OCI-LY3 (cell line): ENCODE measurements around the gene PLCB1.
A peak's percentile ranks its signal among the peaks of the same experiment; 100 is the strongest.
"Not testable (repeated sequence)": the region's sequence is repeated elsewhere in the genome, so short reads cannot be mapped to it uniquely, and the experiment has no call there.

Experiments used
- H2AFZ ChIP-seq: fragments of 200-600, 300-600 bp; shearing (Covaris generic); 2 replicates; pipeline ENCODE4 v1.6.0; 2014; ENCODE audit warnings: antibody characterized with exemption, low read depth, low read length
- H3K27ac ChIP-seq: fragments of 200-600, 300-600 bp; sonication (generic); 2 replicates; pipeline ENCODE4 v1.5.1; 2014; ENCODE audit warnings: mild to moderate bottlenecking, low read length, moderate library complexity, mixed read lengths
- H3K27me3 ChIP-seq: fragments of 200-600, 300-600 bp; sonication (generic); 2 replicates; pipeline ENCODE4 v1.6.1; 2014; ENCODE audit warnings: low read depth, low read length, mixed read lengths
- H3K36me3 ChIP-seq: fragments of 200-600, 300-600 bp; sonication (generic); replicated peaks from 2 replicates; pipeline ENCODE3; 2014; ENCODE audit warnings: low read depth, low read length, mixed read lengths
- H3K4me1 ChIP-seq: fragments of 300-600, 200-600 bp; sonication (generic); 2 replicates; pipeline ENCODE4 v1.6.1; 2014; ENCODE audit warnings: low read length, mixed read lengths
- H3K4me2 ChIP-seq: fragments of 200-600, 300-600 bp; sonication (generic); 2 replicates; pipeline ENCODE4 v1.6.1; 2014; ENCODE audit warnings: low read length, mixed read lengths
- H3K4me3 ChIP-seq: fragments of 300-600, 200-600 bp; sonication (generic); 2 replicates; pipeline ENCODE4 v1.5.1; 2014; ENCODE audit warnings: antibody characterized with exemption, mild to moderate bottlenecking, low read length, moderate library complexity
- H3K79me2 ChIP-seq: fragments of 300-600, 200-600 bp; shearing (Covaris generic); 2 replicates; pipeline ENCODE4 v1.6.1; 2014; ENCODE audit warnings: mild to moderate bottlenecking, low read length, mixed read lengths
- H3K9ac ChIP-seq: fragments of 300-600, 200-600 bp; shearing (Covaris generic); 2 replicates; pipeline ENCODE4 v1.6.0; 2014; ENCODE audit warnings: mild to moderate bottlenecking, low read length, moderate library complexity
- H3K9me3 ChIP-seq: fragments of 200-600, 300-600 bp; shearing (Covaris generic); 2 replicates; pipeline ENCODE4 v1.6.1; 2014; ENCODE audit warnings: low read length, mixed read lengths; ENCODE audit not compliant: insufficient read depth
- H4K20me1 ChIP-seq: fragments of 200-600, 300-600 bp; sonication (generic); 2 replicates; pipeline ENCODE4 v1.6.1; 2016; ENCODE audit warnings: low read length, mixed read lengths; ENCODE audit not compliant: insufficient read depth
- CTCF ChIP-seq: fragments of 200-600, 300-600 bp; sonication (generic); IDR thresholded peaks from 2 replicates; pipeline ENCODE4 v1.5.1; 2014; ENCODE audit warnings: antibody characterized with exemption, low read length, low read depth
- EZH2phosphoT487 ChIP-seq: fragments of 200-600 bp; shearing (Covaris generic); IDR thresholded peaks from 2 replicates; pipeline ENCODE4 v1.6.1; 2018; ENCODE audit warnings: antibody characterized with exemption, mixed run types, low read depth

The PLCB1 gene

GRCh38 chr20:8435285-8436035 lies 303.4 kb downstream of the PLCB1 start:
- Histone ChIP-seq H3K79me2 (no peaks in the 10 kb centered on the region), H3K4me3 (no peak overlapping the region), H3K9me3 (no peaks in the 10 kb centered on the region), H3K4me2 (no peak overlapping the region), H3K27me3 (no peaks in the 10 kb centered on the region), H3K27ac (no peak overlapping the region), H3K4me1 (peaks cover 6% of the 10 kb centered on the region), H3K36me3 (no peaks in the 10 kb centered on the region), H2AFZ (no peak overlapping the region), H4K20me1 (no peaks in the 10 kb centered on the region), H3K9ac (no peak overlapping the region)
- no peak for TF ChIP-seq EZH2phosphoT487
- TF ChIP-seq CTCF, result no peak

GRCh38 chr20:8436938-8437337 lies 304.9 kb downstream of the PLCB1 start:
- not testable (repeated sequence) for H2AFZ ChIP-seq, H3K4me2 ChIP-seq, H3K9ac ChIP-seq, H3K9me3 ChIP-seq, H3K4me1 ChIP-seq, H3K27me3 ChIP-seq, H3K79me2 ChIP-seq, H3K36me3 ChIP-seq, H4K20me1 ChIP-seq, H3K4me3 ChIP-seq, H3K27ac ChIP-seq

GRCh38 chr20:8438748-8439147 lies 306.7 kb downstream of the PLCB1 start:
- Histone ChIP-seq H3K9ac (no peak overlapping the region), H4K20me1 (no peaks in the 10 kb centered on the region), H3K27me3 (no peaks in the 10 kb centered on the region), H3K27ac (no peak overlapping the region), H3K36me3 (no peaks in the 10 kb centered on the region), H3K4me3 (no peak overlapping the region), H3K79me2 (no peaks in the 10 kb centered on the region), H2AFZ (no peak overlapping the region), H3K4me2 (no peak overlapping the region), H3K4me1 (no peaks in the 10 kb centered on the region), H3K9me3 (no peaks in the 10 kb centered on the region)
- TF ChIP-seq EZH2phosphoT487 (no peak), CTCF (no peak)

GRCh38 chr20:8443464-8444072 lies 311.5 kb downstream of the PLCB1 start:
- Histone ChIP-seq H3K9me3 (no peaks in the 10 kb centered on the region), H3K27ac (no peak overlapping the region), H3K4me3 (no peak overlapping the region), H3K9ac (no peak overlapping the region), H4K20me1 (no peaks in the 10 kb centered on the region), H3K79me2 (no peaks in the 10 kb centered on the region), H3K36me3 (no peaks in the 10 kb centered on the region), H3K27me3 (0 out of 2 replicates have a peak, but pooled peaks cover under 1% of the 10 kb centered on the region), H2AFZ (no peak overlapping the region), H3K4me2 (no peak overlapping the region), H3K4me1 (no peaks in the 10 kb centered on the region)
- TF ChIP-seq CTCF (peak; percentile 25; the same call in 1 of the 2 replicates), EZH2phosphoT487 (no peak)
